Measurements from ENCODE around the gene SSC5D.
A peak's percentile ranks its signal among the peaks of the same experiment; 100 is the strongest.

Gene SSC5D

GRCh38 chr19:55526216-55527196 lies 38.3 kb downstream of the SSC5D start (continued):
- TF ChIP-seq ZNF157 (tag by site-specific recombination; IDR thresholded peaks at IDR 0.05) (no peak), ZNF239 (tag by site-specific recombination; IDR thresholded peaks at IDR 0.05) (no peak), PATZ1 (tag by site-specific recombination; IDR thresholded peaks at IDR 0.05) (no peak; the same call in 1 of the 2 replicates), ZNF571 (tag by site-specific recombination; IDR thresholded peaks at IDR 0.05) (no peak), ZNF768 (tag by site-specific recombination; IDR thresholded peaks at IDR 0.05) (no peak), ZNF146 (tag by site-specific recombination; IDR thresholded peaks at IDR 0.05) (no peak), ZNF366 (tag by site-specific recombination; conservative IDR thresholded peaks at IDR 0.05) (peak; percentile 53), ZNF174 (tag by site-specific recombination; IDR thresholded peaks at IDR 0.05) (no peak), MEIS1 (CRISPR knock-in tag; IDR thresholded peaks at IDR 0.05; ENCODE audit: borderline replicate concordance) (no peak), ZNF529 (tag by site-specific recombination; IDR thresholded peaks at IDR 0.05; ENCODE audit: insufficient replicate concordance) (no peak), ZNF645 (tag by site-specific recombination; IDR thresholded peaks at IDR 0.05) (no peak), ZNF280D (tag by site-specific recombination; IDR thresholded peaks at IDR 0.05) (no peak), KLF7 (tag by site-specific recombination; IDR thresholded peaks at IDR 0.05; ENCODE audit: borderline replicate concordance) (no peak), ZBTB1 (tag by site-specific recombination; IDR thresholded peaks at IDR 0.05) (no peak), BCL11A (tag by site-specific recombination; IDR thresholded peaks at IDR 0.05; ENCODE audit: low read depth) (0 out of 2 replicates have a peak, but pooled peaks have one; percentile 30), SP3 (tag by site-specific recombination; IDR thresholded peaks at IDR 0.05) (no peak), ZNF514 (tag by site-specific recombination; IDR thresholded peaks at IDR 0.05) (no peak), BCL11B (tag by site-specific recombination; IDR thresholded peaks at IDR 0.05; ENCODE audit: low read depth) (no peak), ZNF148 (tag by site-specific recombination; IDR thresholded peaks at IDR 0.05; ENCODE audit: borderline replicate concordance) (no peak), ZXDB (tag by site-specific recombination; IDR thresholded peaks at IDR 0.05) (no peak), ZNF114 (tag by site-specific recombination; IDR thresholded peaks at IDR 0.05) (no peak), PRDM2 (tag by site-specific recombination; IDR thresholded peaks at IDR 0.05; ENCODE audit: borderline replicate concordance) (no peak), SP2 (tag by site-specific recombination; IDR thresholded peaks at IDR 0.05) (no peak), GFI1B (tag by site-specific recombination; IDR thresholded peaks at IDR 0.05) (no peak)
